ENCODE results near the gene SMPD2.

The SMPD2 gene, protein sequence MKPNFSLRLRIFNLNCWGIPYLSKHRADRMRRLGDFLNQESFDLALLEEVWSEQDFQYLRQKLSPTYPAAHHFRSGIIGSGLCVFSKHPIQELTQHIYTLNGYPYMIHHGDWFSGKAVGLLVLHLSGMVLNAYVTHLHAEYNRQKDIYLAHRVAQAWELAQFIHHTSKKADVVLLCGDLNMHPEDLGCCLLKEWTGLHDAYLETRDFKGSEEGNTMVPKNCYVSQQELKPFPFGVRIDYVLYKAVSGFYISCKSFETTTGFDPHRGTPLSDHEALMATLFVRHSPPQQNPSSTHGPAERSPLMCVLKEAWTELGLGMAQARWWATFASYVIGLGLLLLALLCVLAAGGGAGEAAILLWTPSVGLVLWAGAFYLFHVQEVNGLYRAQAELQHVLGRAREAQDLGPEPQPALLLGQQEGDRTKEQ

GRCh38 chr6:109440331-109441068 lies at the start of gene SMPD2, which contains the start of gene PPIL6:
Gene SMPD2, plus strand, starts transcription at chr6:109440724. Its CDS starts 398 bp downstream, at chr6:109441122.
Gene PPIL6, minus strand, starts transcription at chr6:109440628. Its CDS starts 38 bp downstream, at chr6:109440590.
- DNase-seq (ENCODE audit: low read depth, low spot score): peak; percentile 94

DNA sequence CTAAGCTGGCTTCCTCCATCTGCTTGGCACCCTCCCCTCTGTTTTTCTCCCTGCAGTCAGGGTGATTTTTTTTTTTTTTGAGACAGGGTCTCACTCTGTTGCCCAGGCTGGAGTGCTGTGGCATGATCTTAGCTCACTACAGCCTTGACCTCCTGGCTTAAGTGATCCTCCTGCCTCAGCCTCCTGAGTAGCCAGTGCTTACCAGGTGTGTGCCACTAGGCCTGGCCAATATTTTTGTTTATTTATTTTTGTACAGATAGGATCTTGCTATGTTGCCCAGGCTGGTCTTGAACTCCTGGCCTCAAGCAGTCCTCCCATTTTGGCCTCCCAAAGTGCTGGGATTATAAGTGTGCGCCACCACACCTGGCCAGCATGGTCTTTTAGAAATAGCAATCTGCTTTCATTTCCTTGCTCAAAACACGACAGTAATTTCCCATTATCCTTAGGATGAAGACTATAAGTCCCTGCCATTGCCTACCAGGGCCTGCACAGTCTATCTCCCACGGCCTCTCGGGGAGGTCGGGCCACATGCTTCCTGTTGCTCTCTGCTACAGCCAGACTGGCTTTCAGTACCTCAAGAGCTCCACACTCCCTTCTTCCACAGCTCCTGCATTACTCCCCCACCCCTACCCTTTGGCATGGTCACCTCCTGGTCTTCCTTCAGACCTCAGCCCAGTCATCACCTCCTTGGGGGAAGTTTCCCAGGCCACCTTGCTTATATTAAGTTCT lies 47.2 kb upstream of the SMPD2 start:
- no peak for DNase-seq (ENCODE audit: low read depth, low spot score)

- peak; percentile 39 for DNase-seq (ENCODE audit: low read depth, low spot score)
Observed at GRCh38 chr6:109393886-109394281, 46.6 kb upstream of the SMPD2 start.

- no peak for DNase-seq (ENCODE audit: low read depth, low spot score)
Observed at GRCh38 chr6:109396046-109396718, 44.3 kb upstream of the SMPD2 start.

DNA sequence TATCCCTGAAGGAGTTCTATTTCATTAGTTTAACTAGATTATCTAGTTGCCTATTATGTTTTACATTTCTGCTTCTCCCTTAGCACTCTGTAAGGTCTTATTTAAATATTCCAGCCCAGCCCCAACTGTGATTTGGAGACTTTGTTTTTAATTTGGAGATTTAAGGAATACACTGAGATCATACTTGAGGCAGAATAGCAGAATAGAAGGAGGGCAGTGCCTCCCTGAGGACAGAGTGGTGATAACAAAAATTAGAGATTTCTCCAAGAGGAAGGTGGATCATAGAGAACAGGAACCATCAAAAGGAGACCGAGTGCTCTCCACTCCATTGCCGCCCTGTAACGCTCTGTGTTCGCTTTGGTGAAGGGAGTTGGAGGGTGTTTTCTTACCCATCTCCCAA lies 43.5 kb upstream of the SMPD2 start:
- DNase-seq (ENCODE audit: low read depth, low spot score): no peak

- DNase-seq (ENCODE audit: low read depth, low spot score): no peak
Observed at GRCh38 chr6:109406196-109406595, 34.3 kb upstream of the SMPD2 start.

DNA sequence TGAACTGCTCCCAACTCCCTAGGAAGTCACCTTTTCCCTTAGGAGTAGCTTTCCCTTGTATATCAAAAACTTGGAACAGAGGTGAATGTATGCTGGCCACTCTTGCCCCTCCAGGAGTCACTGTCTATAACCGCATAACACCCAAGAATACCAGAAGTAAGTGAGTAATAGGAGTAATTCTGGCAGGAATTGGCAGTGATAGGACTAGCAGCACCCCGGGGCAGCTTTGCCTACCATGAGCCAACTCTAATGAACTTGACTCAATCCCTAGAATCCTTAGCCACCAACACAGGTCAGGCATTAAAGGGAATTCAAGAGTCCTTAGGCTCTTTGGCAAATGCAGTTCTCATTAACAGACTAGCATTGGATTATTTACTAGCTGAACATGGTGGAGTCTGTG lies 29.5 kb upstream of the SMPD2 start:
- no peak for DNase-seq (ENCODE audit: low read depth, low spot score)

- DNase-seq (ENCODE audit: low read depth, low spot score): no peak
Observed at GRCh38 chr6:109417646-109418045, 22.9 kb upstream of the SMPD2 start.

GRCh38 chr6:109420751-109421150 lies 19.8 kb upstream of the SMPD2 start:
- no peak for DNase-seq (ENCODE audit: low read depth, low spot score)

DNA sequence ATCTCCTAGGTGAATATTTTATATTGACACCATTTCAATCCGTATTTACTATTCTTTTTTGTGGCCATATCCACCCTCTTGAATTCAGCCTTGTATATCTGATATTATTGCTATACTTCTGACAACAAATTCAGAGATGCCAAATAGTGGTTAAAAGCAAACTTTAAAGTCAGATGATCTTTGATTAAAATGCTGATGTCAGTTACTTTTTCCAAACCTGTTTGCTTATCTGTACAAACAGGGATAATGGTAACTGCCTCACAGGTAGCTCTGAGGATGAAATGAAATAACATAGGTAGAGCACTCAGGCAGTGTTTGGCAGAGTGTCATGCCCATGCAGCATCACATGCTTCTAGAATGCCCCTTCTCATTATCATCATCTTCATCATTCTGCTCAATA lies 19.3 kb upstream of the SMPD2 start:
- no peak for DNase-seq (ENCODE audit: low read depth, low spot score)

GRCh38 chr6:109424946-109425345 lies 15.6 kb upstream of the SMPD2 start:
- no peak for DNase-seq (ENCODE audit: low read depth, low spot score)

DNA sequence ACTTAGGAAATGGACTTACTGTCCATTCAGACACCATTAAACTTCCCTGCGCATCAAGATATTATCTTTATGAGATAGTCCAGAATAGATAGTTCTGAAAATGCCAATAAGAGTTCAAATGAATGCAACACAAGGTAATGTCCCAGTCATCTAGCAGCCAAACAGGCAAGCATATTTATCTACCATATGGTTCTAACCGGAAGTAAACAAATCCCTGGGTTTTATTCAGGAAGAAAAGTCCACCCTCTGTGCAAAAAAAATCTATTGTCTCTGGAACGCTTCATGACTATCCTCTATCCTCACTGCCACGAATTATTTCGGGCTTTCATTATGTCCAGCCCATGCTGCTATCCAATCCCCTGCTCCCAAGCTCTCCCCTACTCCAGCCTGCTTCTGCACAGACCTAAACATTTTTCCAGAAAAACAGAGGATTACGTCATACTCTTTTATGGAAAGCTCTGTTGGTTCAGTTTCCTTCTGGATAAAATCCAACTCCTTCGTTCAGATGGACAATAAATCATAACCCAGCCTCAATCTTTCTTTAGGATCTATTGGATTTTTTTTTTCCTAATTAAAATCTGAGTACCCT lies 11.5 kb upstream of the SMPD2 start:
- no peak for DNase-seq (ENCODE audit: low read depth, low spot score)

GRCh38 chr6:109429496-109429895 lies 11.0 kb upstream of the SMPD2 start:
- no peak for DNase-seq (ENCODE audit: low read depth, low spot score)

- no peak for DNase-seq (ENCODE audit: low read depth, low spot score)
Observed at GRCh38 chr6:109434456-109434855, 6.1 kb upstream of the SMPD2 start.

DNA sequence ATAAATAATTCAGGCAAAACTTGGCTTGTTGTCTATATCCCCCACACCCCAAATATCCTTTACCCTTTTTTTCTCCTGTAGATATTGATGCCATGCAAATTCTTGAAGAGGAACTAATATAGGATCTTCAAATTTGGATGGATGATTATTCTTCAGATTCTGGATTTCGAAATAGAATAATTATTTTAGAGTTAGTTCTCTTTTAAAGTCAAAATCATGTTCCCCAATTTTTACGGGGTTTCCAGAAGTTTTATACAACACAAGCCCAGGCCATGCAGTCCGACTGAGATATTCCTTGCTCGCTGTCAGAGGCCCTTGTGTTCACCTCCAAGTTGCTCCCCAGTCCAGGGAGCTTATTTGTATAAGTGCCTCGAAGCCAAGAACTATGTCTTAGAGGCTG lies 4.5 kb upstream of the SMPD2 start:
- DNase-seq (ENCODE audit: low read depth, low spot score): no peak

GRCh38 chr6:109441069-109441816 lies 719 bp downstream of the SMPD2 start:
- DNase-seq (ENCODE audit: low read depth, low spot score): peak; percentile 80

- DNase-seq (ENCODE audit: low read depth, low spot score): no peak
Observed at GRCh38 chr6:109442393-109442924, 1.9 kb downstream of the SMPD2 start.

DNA sequence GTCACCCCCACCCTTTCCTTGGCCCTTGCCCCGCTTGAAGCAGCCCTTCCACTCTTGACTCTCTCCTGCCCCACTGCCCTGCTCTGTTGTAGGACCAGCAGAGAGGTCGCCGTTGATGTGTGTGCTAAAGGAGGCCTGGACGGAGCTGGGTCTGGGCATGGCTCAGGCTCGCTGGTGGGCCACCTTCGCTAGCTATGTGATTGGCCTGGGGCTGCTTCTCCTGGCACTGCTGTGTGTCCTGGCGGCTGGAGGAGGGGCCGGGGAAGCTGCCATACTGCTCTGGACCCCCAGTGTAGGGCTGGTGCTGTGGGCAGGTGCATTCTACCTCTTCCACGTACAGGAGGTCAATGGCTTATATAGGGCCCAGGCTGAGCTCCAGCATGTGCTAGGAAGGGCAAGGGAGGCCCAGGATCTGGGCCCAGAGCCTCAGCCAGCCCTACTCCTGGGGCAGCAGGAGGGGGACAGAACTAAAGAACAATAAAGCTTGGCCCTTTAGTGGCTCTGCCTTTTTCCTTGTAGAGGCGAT lies 3.0 kb downstream of the SMPD2 start:
- DNase-seq (ENCODE audit: low read depth, low spot score): no peak

DNA sequence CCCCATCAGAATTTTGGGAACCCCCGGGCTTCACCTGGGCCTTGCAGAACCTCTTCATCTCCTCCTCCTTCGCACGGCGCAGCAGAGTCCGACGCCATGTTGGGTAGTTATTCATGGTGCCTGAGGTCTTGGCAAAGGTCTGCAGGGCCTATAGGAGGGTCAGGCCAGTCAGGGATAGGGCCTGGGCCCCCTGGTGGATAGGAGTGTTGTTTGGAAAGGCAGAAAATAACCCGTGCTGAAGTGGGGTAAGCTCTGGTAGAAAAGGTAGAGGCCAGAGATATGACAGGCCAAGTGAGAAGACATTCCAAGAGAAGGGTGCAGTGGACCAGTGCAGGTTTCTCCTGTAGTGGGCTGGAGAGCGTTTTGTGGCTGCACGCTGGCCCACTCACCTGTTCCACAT lies 4.9 kb downstream of the SMPD2 start:
- DNase-seq (ENCODE audit: low read depth, low spot score): no peak

- DNase-seq (ENCODE audit: low read depth, low spot score): no peak
Observed at GRCh38 chr6:109446072-109446471, 5.5 kb downstream of the SMPD2 start.
